GM18511 (cell line): Measurements from ENCODE around the gene SEC23IP.

Experiments
- ATAC-seq: cut with Tn5 transposase; IDR thresholded peaks from one replicate; pipeline ENCODE4 v1.9.1; 2021; ENCODE audit warnings: mild to moderate bottlenecking, moderate library complexity; ENCODE audit not compliant: unreplicated experiment

SEC23IP gene

GRCh38 chr10:119932631-119933030 lies 40.1 kb downstream of the SEC23IP start:
- no peak for ATAC-seq

- ATAC-seq, result no peak
Measured at GRCh38 chr10:119933179-119933578, 40.6 kb downstream of the SEC23IP start.

- ATAC-seq, result no peak
Measured at GRCh38 chr10:119940487-119940886, 48.0 kb downstream of the SEC23IP start.

- no peak for ATAC-seq
Measured at GRCh38 chr10:119942973-119943372, 50.4 kb downstream of the SEC23IP start.

GRCh38 chr10:119945805-119946204 lies 53.3 kb downstream of the SEC23IP start:
- no peak for ATAC-seq

- ATAC-seq, result no peak
Measured at GRCh38 chr10:119947300-119947699, 54.8 kb downstream of the SEC23IP start.

GRCh38 chr10:119957451-119957850 lies 64.9 kb downstream of the SEC23IP start:
- no peak for ATAC-seq

GRCh38 chr10:119962837-119963236 lies 70.3 kb downstream of the SEC23IP start:
- ATAC-seq, result no peak

- ATAC-seq, result no peak
Measured at GRCh38 chr10:119967066-119967465, 74.5 kb downstream of the SEC23IP start.

GRCh38 chr10:119969609-119970008 lies 77.1 kb downstream of the SEC23IP start:
- no peak for ATAC-seq

GRCh38 chr10:119970107-119970506 lies 77.6 kb downstream of the SEC23IP start:
- ATAC-seq, result no peak

GRCh38 chr10:119970963-119971362 lies 78.4 kb downstream of the SEC23IP start:
- ATAC-seq, result no peak

GRCh38 chr10:119973281-119973680 lies 80.8 kb downstream of the SEC23IP start:
- no peak for ATAC-seq

GRCh38 chr10:119976421-119976820 lies 83.9 kb downstream of the SEC23IP start:
- no peak for ATAC-seq

- ATAC-seq, result no peak
Measured at GRCh38 chr10:119980956-119981750, 88.6 kb downstream of the SEC23IP start.

GRCh38 chr10:119981826-119982225 lies 89.3 kb downstream of the SEC23IP start:
- no peak for ATAC-seq

GRCh38 chr10:119988333-119988732 lies 95.8 kb downstream of the SEC23IP start:
- no peak for ATAC-seq

GRCh38 chr10:119989966-119990365 lies 97.4 kb downstream of the SEC23IP start:
- no peak for ATAC-seq

GRCh38 chr10:119991066-119991465 lies 98.5 kb downstream of the SEC23IP start:
- no peak for ATAC-seq

- ATAC-seq, result no peak
Measured at GRCh38 chr10:119991816-119992215, 99.3 kb downstream of the SEC23IP start.
